Dermis microvascular lymphatic vessel endothelial cell (primary cell): ENCODE measurements around the gene CTDSP2. TPM values are rescaled to one million over a fixed set of nuclear protein-coding genes. Genes with fewer than 3 reads are reported as not detected.
"Not testable (repeated sequence)": the region's sequence is repeated elsewhere in the genome, so short reads cannot be mapped to it uniquely, and the experiment has no call there.

Experiments
- DNase-seq, 2 donors: peaks; one replicate each; pipeline versions ENCODE4 v3.0.0 to v3.0.0-alpha.2; 2010; ENCODE audit warnings: low read depth in 2 of 2
- total RNA-seq: library from RNA; depleted of rRNA; stranded (reverse); fragments of >200 nt; gene quantifications from 2 replicates; pipeline ENCODE4 v1.2.1, GENCODE V29; 2014

CTDSP2 gene
- total RNA-seq, 1 donor from 2014 or later: 46.9 TPM

- no peak for DNase-seq
Measured at GRCh38 chr12:57882575-57882974, 36.0 kb upstream of the CTDSP2 start.

DNA sequence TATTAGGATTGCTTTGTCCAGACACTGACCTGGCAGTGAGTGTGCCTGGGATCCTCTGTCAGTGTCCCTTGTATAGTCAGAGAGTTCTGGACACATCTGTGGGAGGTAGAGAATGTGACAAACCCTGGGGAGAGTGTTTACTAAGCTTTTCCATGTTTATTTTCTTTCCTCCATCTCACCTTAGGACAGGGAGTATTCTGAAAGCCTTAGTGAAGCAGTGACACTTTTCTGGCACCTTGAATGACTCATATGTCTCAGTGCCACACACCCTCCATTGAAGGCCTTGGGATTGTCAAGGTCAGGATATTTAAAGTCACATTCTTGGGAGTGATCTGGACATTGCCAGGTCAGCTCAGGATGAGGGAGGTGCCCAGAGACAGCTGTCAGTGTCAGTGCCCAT, 34.9 kb upstream of the CTDSP2 start:
- DNase-seq: no peak

GRCh38 chr12:57881035-57881434, 34.5 kb upstream of the CTDSP2 start:
- DNase-seq: not testable (repeated sequence)

DNA sequence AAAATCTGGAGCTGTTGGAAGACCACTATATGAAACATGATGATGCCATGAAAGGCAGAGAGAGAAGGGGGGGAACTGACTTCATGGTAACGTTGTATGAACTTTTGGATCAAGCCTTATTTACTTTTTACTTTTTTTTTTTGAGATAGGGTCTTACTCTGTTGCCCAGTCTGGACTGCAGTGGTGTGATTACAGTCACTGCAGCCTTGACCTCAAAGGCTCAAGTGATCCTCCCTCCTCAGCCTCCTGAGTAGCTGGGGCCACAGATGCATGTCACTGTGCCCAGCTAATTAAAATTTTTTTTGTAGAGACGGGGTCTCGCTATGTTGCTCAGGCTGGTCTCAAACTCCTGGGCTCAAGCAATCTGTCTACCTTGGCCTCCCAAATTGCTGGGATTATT, 31.3 kb upstream of the CTDSP2 start:
- no peak for DNase-seq

DNA sequence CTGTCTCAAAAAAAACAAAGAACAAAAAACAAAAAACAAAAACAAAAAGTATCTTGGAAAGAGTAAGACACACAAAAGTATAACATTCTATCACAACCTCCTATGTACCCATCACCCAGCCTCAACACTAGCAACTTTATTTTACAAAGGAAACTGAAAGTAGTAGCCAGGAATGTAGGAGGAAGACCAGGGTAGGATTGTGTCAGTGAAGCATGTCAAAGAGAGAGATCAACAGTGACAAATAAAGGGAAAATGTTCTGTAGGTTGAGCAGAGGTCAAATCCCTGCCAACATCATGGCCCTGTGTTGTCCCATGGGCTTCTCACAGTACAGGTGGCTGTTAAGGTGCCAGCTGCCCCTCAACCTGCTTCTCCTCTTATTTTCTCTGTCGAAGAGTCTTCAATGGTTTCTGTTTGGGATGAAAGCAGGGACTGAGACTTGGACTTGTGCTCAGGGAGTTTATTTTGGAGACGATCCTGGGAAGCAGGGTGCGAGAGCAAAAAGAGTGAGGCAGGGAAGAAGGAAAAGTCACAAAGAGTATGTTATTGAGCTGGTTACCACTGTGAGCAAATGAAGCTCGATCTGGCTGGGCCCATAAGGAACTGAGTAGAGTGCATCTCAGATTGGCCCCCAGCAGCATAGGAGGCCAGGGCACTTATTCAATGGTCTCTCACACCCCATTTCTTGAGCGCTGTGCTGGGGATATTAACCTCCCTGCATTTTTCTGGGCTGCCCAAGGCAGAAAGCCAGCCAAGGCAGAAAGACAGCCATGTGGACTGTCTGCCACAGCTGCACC, 29.4 kb upstream of the CTDSP2 start:
- DNase-seq: no peak

DNA sequence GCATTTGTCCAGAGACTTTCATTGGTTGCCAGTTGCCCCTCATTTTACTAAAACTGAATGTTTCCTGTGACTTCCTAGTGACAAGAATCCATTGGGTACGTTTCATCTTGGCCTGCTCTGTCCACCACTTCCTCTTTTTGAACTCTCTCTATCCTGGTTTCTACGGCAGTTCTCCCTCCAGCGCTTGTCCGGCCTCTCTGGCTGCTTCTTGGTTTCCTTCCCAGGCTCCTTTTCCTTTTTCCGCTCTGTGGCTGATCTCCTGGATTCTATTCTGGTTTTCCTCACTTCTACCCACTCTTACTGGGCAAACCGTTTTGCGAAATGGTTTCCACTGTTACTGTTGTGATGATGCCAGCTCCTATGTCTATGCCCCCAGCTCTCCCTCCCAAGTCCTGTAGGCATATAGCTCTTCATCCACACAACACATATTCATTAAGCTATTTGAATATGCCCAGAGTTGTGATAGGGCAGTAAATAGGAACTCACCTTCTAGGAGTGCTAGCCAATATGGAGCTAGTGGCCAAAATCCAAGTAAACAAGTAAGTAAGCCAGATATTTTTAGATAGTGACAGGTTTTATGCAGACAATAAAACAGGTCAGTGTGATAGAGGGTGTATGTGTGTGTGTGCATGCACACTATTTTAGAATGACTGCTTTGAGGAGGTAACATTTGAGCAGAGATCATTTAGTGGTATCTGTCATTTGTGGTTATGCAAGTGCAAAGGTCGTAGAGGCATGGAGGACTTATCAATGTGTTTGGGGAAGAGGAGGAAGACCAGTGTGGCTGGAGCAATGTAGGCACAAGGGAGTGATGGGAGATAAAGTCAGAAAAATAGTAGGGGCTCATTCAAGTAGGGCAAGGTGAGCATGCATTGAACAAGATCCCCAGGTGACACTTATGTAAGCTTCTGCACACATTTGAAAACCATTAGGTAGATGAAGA, 27.9 kb upstream of the CTDSP2 start:
- no peak for DNase-seq

GRCh38 chr12:57872362-57872761, 25.8 kb upstream of the CTDSP2 start:
- DNase-seq: no peak

DNA sequence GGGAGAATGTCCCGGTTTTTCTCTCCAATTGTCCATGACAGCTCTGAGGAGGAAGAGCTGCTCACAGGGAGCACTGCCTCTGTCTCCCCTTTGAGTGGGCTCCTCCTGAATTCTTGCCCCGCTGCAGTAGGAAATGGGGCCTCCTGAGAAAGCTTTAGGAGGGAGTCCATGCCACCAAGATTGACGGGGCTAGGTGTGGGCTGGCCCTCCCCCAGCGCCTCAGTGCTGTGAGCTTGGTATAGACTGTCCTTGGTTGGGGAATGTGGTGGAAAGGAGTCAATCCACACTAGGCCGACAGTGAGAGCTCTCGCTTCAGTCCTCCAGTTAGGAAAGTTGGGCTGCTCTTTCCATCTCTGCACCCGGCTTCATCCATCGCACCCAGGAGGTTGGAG, 23.4 kb upstream of the CTDSP2 start:
- no peak for DNase-seq

GRCh38 chr12:57869298-57869926, 22.9 kb upstream of the CTDSP2 start:
- DNase-seq: no peak

DNA sequence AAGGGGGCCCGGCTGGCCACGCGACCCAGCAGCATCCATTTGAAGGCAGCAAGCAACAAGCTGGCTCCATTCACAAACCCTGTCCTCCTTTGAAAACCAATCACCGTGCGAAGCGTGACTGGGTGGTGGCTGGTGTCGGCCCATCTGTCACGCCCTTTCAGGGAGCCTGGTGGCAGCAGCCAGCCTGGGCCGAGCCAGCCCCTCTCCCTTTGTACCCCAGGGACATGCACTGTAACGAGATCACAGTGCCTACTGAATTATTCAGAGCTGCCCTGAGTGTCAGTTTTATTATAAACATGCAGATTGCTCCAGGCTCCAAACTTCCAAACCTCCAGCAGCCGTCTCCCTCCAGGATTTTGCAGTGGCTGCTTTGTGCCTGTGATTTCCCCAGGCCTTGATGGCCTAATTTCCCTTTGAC, 22.3 kb upstream of the CTDSP2 start:
- DNase-seq: no peak

DNA sequence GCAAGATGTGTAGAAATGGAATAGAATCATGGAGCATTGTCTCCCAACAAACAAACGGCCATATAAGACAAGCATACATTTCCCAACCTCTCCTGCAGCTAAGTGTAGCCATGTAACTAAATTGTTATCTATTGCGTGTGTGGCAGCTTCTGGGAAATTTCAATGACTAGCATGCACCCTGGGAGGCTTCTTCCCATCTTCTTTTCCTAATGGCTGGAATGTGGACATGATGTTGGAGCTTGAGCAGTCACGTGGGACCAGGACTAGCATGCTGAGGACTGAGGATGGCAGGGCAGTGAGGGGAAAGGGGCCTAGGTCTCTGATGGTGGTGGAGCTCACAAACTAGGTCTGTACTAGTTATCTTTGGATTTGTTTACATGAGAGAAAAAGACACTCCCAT, 21.7 kb upstream of the CTDSP2 start:
- no peak for DNase-seq

- DNase-seq: no peak
Measured at GRCh38 chr12:57866308-57867019, 19.9 kb upstream of the CTDSP2 start.

- DNase-seq: peak in 1 of 2 donors; percentile 74
Measured at GRCh38 chr12:57865084-57865751, 18.7 kb upstream of the CTDSP2 start.

DNA sequence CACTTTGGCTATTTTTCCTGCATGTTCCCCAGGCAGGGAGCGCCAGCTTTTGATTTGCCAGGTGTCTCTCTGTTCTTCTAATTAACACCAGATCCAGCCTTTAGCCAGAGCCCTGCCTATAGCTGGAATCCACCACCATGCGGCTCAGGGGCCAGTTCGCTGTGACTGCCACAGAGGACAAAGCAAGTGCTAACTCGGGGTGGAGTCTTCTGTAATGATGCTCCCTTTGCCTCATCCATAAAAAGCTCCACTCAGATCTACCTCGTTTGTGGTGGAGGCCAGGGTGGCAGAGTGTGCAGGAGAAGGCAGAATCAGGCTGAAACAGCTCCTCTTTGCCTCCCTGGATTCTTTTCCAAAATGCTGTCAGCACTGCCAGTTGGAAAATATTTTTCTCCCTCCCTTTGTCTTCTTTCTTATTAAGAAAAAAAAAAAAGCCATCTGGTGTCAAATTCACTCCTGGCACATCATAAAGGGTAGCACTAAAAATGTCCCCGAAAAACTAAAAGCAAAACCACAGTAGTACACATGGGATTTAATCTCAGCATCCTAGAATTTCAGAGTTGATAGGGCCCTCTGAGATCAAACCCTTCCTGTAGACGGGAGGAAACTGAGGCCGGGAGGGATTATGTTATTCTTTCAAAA, 18.0 kb upstream of the CTDSP2 start:
- DNase-seq: no peak

GRCh38 chr12:57863676-57864075, 17.1 kb upstream of the CTDSP2 start:
- no peak for DNase-seq

GRCh38 chr12:57861967-57862366, 15.4 kb upstream of the CTDSP2 start:
- no peak for DNase-seq

DNA sequence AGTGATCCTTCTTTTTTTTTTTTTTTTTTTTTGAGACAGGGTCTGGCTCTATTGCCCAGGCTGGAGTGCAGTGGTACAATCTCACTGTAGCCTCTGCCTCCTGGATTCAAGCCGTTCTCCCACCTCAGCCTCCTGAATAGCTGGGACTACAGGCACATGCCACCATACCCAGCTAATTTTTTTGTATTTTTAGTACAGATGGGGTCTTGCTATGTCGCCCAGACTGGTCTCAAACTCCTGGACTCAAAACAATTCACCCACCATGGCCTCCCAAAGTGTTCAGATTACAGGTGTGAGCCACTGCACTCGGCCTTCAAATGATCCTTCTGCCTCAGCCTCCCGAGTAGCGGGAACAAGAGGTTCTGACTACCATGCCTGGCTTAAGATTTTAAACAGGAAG, 14.4 kb upstream of the CTDSP2 start:
- DNase-seq: not testable (repeated sequence)

DNA sequence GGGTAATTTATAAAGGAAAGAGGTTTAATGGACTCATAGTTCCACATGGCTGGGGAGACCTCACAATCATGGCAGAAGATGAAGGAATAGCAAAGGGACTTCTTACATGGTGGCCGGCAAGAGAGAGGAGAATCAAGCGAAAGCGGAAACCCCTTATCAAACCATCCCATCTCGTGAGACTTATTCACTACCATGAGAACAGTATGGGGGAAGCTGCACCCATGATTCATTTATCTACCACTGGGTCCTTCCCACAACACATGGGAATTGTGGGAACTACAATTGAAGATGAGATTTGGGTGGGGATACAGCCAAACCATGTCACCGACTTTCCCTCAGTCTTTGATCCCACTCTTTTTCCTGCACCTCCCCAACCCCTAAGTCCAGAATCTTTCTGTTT, 12.6 kb upstream of the CTDSP2 start:
- DNase-seq: no peak

- not testable (repeated sequence) for DNase-seq
Measured at GRCh38 chr12:57858123-57858522, 11.6 kb upstream of the CTDSP2 start.

- DNase-seq: no peak
Measured at GRCh38 chr12:57854965-57855364, 8.4 kb upstream of the CTDSP2 start.
